HUES64 (cell line): Measurements from ENCODE around the gene TPGS1.

Source experiments
- H3K27ac ChIP-seq: 2 replicates; pipeline ENCODE4 v1.7.0; 2013; ENCODE audit warnings: low read depth, low read length, inconsistent platforms
- H3K27me3 ChIP-seq: 2 replicates; pipeline ENCODE4 v1.6.1; 2013; ENCODE audit warnings: mild to moderate bottlenecking, low read length; ENCODE audit not compliant: insufficient read depth
- H3K36me3 ChIP-seq: 2 replicates; pipeline ENCODE4 v1.6.1; 2013; ENCODE audit warnings: mild to moderate bottlenecking, low read length; ENCODE audit not compliant: insufficient read depth
- H3K4me1 ChIP-seq: 2 replicates; pipeline ENCODE4 v1.6.1; 2013; ENCODE audit warnings: mild to moderate bottlenecking, low read length, moderate library complexity; ENCODE audit not compliant: insufficient read depth
- H3K4me3 ChIP-seq: 2 replicates; pipeline ENCODE4 v1.5.1; 2013; ENCODE audit warnings: mild to moderate bottlenecking, low read length, moderate library complexity
- H3K9ac ChIP-seq: 2 replicates; pipeline ENCODE4 v1.6.1; 2013; ENCODE audit warnings: mild to moderate bottlenecking, low read depth, low read length
- H3K9me3 ChIP-seq: 2 replicates; pipeline ENCODE4 v1.6.1; 2013; ENCODE audit warnings: low read depth, low read length; ENCODE audit not compliant: insufficient read depth
- WGBS: fragments of 150-250, 120-280 bp; methylation state at CpG from one replicate; pipeline ENCODE4 v1.1.7; 2013; ENCODE audit warnings: missing lambda C conversion rate; 5-methylcytosine and 5-hydroxymethylcytosine counted together

Gene TPGS1

GRCh38 chr19:548886-549830 is 41.9 kb downstream of the TPGS1 start:
- WGBS: 88% methylated on average over 52 of the region's 52 CpGs
- no peak overlapping the region for H3K9ac ChIP-seq

DNA sequence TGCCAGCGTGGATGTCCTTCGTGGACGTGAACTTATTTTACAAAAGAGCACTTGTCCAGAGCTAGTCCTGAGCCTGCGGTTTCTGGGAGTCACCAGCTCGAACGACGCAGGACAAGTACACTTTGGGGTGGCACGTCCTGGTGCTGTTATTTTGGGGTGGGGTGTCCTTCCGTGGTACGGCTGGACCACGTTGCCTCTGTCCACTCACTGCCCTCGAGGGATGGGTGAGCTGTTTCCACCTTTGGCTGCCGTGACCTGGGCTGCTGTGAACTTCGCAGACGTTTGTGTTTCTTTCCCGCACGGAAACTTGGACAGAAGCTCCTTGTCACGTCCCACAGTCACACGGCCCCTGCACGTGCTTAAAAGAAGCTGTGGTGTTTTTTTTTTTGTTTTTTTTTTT is 47.5 kb downstream of the TPGS1 start:
- WGBS: 94% methylated on average over 20 of the region's 20 CpGs
- no peaks in the 10 kb centered on the region for H3K36me3 ChIP-seq
- H3K4me1 ChIP-seq: no peaks in the 10 kb centered on the region
- H3K9ac ChIP-seq: no peak overlapping the region
- H3K4me3 ChIP-seq: no peak overlapping the region
- H3K27me3 ChIP-seq: no peaks in the 10 kb centered on the region
- no peak overlapping the region for H3K27ac ChIP-seq
- H3K9me3 ChIP-seq: no peaks in the 10 kb centered on the region

More at GRCh38 chr19:548886-549830, 41.9 kb downstream of the TPGS1 start:
- Histone ChIP-seq H3K4me1 (no peaks in the 10 kb centered on the region), H3K27me3 (no peaks in the 10 kb centered on the region), H3K4me3 (no peak overlapping the region), H3K36me3 (no peaks in the 10 kb centered on the region), H3K27ac (no peak overlapping the region), H3K9me3 (no peaks in the 10 kb centered on the region)

- no peak overlapping the region for H3K9ac ChIP-seq
- H3K36me3 ChIP-seq: no peaks in the 10 kb centered on the region
- no peaks in the 10 kb centered on the region for H3K27me3 ChIP-seq
- no peak overlapping the region for H3K27ac ChIP-seq
- WGBS: 95% methylated on average over 14 of the region's 14 CpGs
- H3K4me1 ChIP-seq: no peaks in the 10 kb centered on the region
- H3K4me3 ChIP-seq: no peak overlapping the region
- H3K9me3 ChIP-seq: no peaks in the 10 kb centered on the region
These were observed 48.1 kb downstream of the TPGS1 start for GRCh38 chr19:555474-555808.

DNA sequence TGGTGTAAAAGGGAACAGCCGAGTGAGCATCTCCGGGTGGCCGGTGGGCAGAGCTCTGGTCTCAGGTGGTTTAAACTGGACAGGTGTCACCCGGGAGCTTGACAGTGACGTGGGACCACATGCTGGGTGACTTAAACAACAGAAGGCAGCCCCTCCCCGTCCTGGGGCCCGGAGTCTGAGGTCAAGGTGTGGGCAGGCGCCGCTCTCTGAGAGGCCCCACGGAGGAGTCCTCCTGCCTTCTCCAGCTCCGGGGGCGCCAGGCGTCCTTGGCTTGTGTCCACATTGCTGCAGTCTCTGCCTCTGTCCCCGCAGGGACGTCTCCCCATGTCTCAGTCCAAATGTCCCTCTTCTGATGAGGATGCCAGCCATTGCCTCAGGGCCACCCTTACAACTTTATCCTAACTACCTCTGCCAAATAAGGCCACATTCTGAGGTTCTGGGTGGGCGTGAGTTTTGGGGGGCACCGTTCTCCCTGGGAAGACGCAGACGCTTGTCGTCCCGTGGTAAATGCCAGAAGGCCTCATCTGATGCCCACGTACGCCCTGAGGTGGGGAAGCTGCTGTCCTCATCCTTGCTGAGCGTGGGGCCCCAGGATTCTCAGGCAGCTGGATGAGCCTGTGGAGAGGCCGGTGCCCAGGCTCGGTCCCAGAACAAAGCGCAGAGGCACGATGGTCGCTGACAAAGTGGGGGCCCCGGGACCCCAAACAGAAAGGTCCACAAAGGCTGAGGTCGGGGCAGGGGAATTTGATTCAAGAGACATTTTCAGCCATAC is 49.5 kb downstream of the TPGS1 start:
- Histone ChIP-seq H3K4me3 (no peak overlapping the region), H3K36me3 (no peaks in the 10 kb centered on the region), H3K27ac (no peak overlapping the region), H3K9ac (no peak overlapping the region), H3K27me3 (no peaks in the 10 kb centered on the region), H3K9me3 (no peaks in the 10 kb centered on the region), H3K4me1 (no peaks in the 10 kb centered on the region)
- 90% methylated on average over 31 of the region's 31 CpGs for WGBS

GRCh38 chr19:558770-559439 is 51.6 kb downstream of the TPGS1 start:
- Histone ChIP-seq H3K4me3 (no peak overlapping the region), H3K27me3 (no peaks in the 10 kb centered on the region), H3K9ac (no peak overlapping the region), H3K27ac (no peak overlapping the region), H3K9me3 (no peaks in the 10 kb centered on the region), H3K36me3 (no peaks in the 10 kb centered on the region), H3K4me1 (no peaks in the 10 kb centered on the region)
- whole genome bisulfite sequencing: 73% methylated on average over 20 of the region's 21 CpGs

GRCh38 chr19:560121-560520 is 52.8 kb downstream of the TPGS1 start:
- H3K36me3 ChIP-seq: no peaks in the 10 kb centered on the region
- no peak overlapping the region for H3K4me3 ChIP-seq
- no peaks in the 10 kb centered on the region for H3K4me1 ChIP-seq
- H3K9me3 ChIP-seq: no peaks in the 10 kb centered on the region
- no peak overlapping the region for H3K27ac ChIP-seq
- no peaks in the 10 kb centered on the region for H3K27me3 ChIP-seq
- 86% methylated on average over 10 of the region's 12 CpGs for WGBS
- no peak overlapping the region for H3K9ac ChIP-seq

- WGBS: 88% methylated on average over 19 of the region's 19 CpGs
- no peaks in the 10 kb centered on the region for H3K9me3 ChIP-seq
- no peak overlapping the region for H3K4me3 ChIP-seq
- H3K9ac ChIP-seq: no peak overlapping the region
- H3K36me3 ChIP-seq: no peaks in the 10 kb centered on the region
- H3K27me3 ChIP-seq: no peaks in the 10 kb centered on the region
- no peaks in the 10 kb centered on the region for H3K4me1 ChIP-seq
- no peak overlapping the region for H3K27ac ChIP-seq
These were observed 59.1 kb downstream of the TPGS1 start for GRCh38 chr19:566403-566802.

DNA sequence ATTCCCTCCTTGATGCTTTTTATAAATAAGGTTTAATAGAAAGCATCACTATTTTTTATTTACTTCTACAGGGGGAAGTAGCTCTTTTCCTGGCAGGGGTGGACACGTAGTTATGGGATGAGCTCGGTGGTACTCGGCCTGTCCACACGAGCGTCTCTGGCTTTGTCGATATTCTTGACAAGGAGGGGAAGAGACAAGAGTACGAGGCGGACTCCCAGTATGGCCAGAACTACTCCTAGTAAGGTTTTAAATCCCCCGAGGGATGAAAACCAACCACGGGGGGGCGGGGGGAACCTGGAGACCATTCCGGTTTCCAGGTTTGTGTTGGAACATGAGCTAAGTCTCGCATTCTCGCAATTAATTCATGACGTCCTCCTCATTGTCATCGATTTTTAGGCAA is 59.5 kb downstream of the TPGS1 start:
- Histone ChIP-seq H3K9me3 (no peaks in the 10 kb centered on the region), H3K36me3 (no peaks in the 10 kb centered on the region), H3K27ac (no peak overlapping the region), H3K9ac (no peak overlapping the region), H3K4me1 (no peaks in the 10 kb centered on the region), H3K27me3 (no peaks in the 10 kb centered on the region), H3K4me3 (no peak overlapping the region)
- WGBS: 89% methylated on average over 16 of the region's 16 CpGs

GRCh38 chr19:567296-567900 is 60.1 kb downstream of the TPGS1 start:
- no peaks in the 10 kb centered on the region for H3K4me1 ChIP-seq
- WGBS: 95% methylated on average over 22 of the region's 22 CpGs
- no peaks in the 10 kb centered on the region for H3K27me3 ChIP-seq
- no peak overlapping the region for H3K27ac ChIP-seq
- no peak overlapping the region for H3K4me3 ChIP-seq
- H3K9me3 ChIP-seq: no peaks in the 10 kb centered on the region
- no peaks in the 10 kb centered on the region for H3K36me3 ChIP-seq
- H3K9ac ChIP-seq: no peak overlapping the region
